Esophagus squamous epithelium (tissue), 4 donors: ENCODE measurements around the gene ITPRIPL2.

ENCODE experiments used
- CTCF ChIP-seq, 6 experiments: fragments of 450-650 bp in 4 of 6; fragments of 200-600 bp in 2 of 6; sonication (generic) in 2 of 6; IDR thresholded peaks; one replicate each; pipeline ENCODE4 v1.5.1; 2016 to 2019; ENCODE audit warnings: antibody characterized with exemption in 6 of 6, mild to moderate bottlenecking in 4 of 6, moderate library complexity in 4 of 6
- POLR2A ChIP-seq, 4 donors: fragments of 450-650 bp; IDR thresholded peaks; one replicate each; pipeline ENCODE4 v1.6.1; 2017; ENCODE audit warnings: antibody characterized with exemption in 4 of 4, mild to moderate bottlenecking in 4 of 4, moderate library complexity in 3 of 4

- no peak for TF ChIP-seq POLR2A (IDR thresholded peaks at IDR 0.05)
- TF ChIP-seq CTCF (IDR thresholded peaks at IDR 0.05) = no peak
Observed at GRCh38 chr16:19118938-19119431, 5.2 kb downstream of the ITPRIPL2 start.
